Fibroblast of peridontal ligament (primary cell): Measurements from ENCODE around the gene HPSE2.
A peak's percentile ranks its signal among the peaks of the same experiment; 100 is the strongest.
"Not testable (repeated sequence)": the region's sequence is repeated elsewhere in the genome, so short reads cannot be mapped to it uniquely, and the experiment has no call there.

ENCODE experiments used
- DNase-seq: peaks from one replicate; pipeline ENCODE4 v3.0.0-alpha.2; 2010; ENCODE audit errors: extremely low read depth

The HPSE2 gene

DNA sequence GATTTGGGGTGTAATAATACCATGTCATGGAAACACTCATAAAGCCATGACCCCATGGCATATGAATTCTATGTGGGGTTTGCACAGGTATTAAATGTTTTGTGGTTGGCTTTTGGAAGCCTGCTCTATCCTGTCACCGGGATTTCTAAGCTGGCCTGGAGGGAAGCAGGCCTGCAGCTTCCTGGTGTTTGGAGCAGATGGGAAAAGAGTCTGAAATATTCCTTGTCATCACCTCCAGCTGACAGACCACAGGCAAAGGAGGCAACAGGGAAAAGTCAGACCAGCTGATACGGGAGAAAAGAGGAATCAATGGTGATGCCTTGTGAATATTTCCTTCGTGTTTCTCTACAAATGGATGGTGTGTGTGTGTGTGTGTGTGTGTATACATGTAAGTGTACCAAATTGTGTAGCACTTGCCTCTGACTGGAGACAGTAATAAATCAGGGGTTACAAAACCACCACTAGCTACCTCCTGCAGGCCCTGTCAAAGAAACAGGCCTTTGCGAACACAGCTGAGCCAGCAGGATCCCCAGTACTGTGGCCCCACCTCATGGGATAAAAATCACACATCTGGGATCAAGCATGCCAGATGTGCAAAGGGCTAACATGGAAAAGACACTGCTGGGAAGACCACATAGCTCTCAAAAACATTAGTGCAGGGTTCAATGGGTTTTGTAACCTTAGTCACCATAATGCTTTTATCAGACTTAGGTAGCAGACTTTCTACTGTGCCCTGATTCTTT is 668.1 kb downstream of the HPSE2 start:
- DNase-seq: no peak

DNA sequence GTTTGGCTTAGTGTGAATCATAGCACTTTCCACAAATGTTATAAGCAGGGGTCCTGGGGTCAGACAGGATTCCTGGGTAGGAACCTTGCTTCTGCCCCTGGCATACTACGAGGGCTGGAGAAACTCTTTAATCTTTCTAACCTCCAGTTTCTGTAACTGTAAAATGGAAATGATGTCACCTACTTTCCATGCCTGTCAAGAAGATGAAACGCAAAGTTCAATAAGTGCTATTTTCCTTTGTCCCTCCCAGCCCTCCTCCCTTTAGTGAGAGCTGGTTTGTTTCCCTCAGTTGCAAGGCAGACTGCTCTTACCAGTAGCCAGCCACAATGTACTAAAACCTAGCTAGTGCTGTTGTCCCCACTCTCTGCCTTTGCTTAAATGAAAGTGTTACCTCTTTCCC is 671.8 kb downstream of the HPSE2 start:
- DNase-seq: no peak

GRCh38 chr10:98560565-98560964 is 675.1 kb downstream of the HPSE2 start:
- no peak for DNase-seq

DNA sequence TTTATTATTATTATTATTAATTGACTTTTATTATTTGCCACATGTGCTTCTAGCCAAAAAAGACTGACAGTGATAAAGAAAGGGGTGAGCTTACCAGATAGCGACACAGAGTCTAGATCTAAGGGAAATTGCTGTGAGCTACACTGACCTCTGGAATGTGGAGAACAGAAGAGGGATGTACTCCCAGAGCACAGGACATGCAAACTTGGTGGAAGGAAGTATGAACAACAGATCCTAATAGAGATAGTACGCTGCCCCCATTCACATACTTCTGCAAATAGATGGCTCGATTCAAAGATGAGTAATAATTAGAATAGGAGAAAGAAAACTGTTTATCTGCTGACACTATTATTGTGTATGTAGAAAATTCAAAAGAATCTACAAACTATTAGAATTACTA is 679.6 kb downstream of the HPSE2 start:
- no peak for DNase-seq

GRCh38 chr10:98555021-98555619 is 680.5 kb downstream of the HPSE2 start:
- DNase-seq: peak; percentile 8

GRCh38 chr10:98541561-98541960 is 694.1 kb downstream of the HPSE2 start:
- not testable (repeated sequence) for DNase-seq

DNA sequence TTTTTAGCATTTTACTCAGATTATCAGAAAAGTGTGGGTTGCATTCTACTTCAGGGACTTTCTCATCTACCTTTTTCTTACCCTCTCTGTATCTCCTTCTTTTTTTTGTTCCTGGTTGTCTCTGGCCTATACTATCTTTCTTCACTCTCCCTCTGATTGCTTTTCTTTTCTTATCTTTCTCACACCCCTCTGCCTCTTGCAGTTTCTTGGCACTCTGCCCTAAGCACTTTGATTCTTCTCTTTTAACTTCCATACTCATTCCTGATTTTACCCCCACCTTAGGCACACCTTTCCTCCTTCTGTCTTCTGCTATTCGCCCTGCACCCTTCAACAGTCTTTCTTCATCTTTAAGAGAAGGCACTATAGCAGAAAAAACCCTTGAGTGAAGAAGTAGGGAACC is 696.1 kb downstream of the HPSE2 start:
- DNase-seq: no peak

- DNase-seq: no peak
Measured at GRCh38 chr10:98538472-98538871, 697.2 kb downstream of the HPSE2 start.

GRCh38 chr10:98536551-98536950 is 699.1 kb downstream of the HPSE2 start:
- peak; percentile 67 for DNase-seq

- DNase-seq: peak; percentile 48
Measured at GRCh38 chr10:98533746-98534445, 701.8 kb downstream of the HPSE2 start.

DNA sequence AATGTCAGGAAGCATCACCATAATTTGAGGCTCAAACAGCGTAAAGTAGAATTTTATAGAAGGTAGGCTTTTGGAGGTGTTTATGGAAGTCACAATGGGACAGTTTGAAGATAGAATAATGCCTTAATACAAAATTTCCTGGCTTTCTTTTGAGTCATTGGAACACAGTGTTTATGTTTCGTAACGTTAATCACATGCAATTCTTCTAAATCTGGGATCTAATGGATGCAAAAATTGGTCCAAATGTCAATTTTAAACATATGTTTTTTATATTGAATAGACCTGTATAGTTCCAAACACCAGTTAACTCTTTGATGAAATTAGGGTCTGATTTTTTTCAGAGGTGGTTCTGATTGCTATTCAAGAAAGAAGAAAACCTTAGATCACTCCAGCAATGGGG is 702.4 kb downstream of the HPSE2 start:
- DNase-seq: peak; percentile 37

- peak; percentile 58 for DNase-seq
Measured at GRCh38 chr10:98528805-98529183, 706.9 kb downstream of the HPSE2 start.

- DNase-seq: peak; percentile 70
Measured at GRCh38 chr10:98528166-98528804, 707.4 kb downstream of the HPSE2 start.

GRCh38 chr10:98525969-98526368 is 709.7 kb downstream of the HPSE2 start:
- no peak for DNase-seq

DNA sequence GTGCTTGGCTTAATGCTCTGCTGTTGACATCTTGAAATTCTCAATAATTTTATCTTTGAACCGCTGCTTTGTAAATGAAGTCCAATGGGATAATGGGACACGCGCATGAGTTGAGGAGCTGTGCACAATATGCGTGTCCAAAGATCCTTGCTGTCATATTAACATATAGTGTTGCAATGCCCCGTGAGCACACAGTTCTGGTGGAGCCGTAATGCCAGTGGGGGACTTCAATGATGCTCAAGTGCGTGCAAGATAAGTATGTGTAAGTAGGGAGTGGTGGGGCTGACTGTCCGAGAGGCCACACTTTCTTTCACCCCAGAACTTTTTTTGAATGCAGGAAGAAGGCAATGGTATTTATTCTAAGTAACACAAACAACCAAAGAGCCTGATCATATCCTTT is 711.5 kb downstream of the HPSE2 start:
- no peak for DNase-seq

DNA sequence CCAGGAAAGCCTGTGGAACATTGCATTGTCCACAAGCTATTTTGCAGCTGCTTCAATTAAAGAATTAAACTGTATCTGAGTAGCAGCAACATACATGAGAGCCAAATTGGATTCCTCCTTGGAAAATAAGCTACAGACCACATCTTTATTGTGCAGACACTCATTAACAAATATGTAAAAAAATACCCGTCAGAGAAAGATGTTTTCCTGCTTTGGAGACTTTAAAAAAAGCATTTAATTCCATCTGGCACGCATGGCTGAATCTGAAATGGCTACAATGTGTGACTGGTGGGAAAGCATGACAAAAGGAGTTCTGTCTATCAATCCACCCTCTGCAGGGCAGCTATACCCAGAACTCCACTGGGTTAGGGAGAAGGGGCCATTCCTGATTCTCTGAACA is 715.8 kb downstream of the HPSE2 start:
- no peak for DNase-seq

DNA sequence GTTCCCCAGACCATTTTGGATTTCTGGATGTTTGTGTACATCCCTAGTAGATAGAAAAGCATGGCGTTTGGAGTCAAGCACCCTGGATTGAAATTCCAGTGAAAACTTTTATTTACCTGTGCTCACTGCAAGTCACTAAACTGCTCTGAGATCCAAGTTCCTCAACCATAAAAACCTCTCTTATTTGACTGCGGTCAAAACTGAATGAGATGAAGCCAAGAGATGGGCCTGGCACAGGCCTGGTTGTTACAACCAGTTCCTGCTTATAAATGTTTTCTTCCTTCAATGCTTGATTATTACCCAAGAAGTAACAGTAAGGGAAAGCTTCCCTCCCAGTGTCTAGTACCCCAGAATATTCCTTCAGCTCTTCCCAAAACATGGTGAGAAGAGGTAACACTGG is 718.0 kb downstream of the HPSE2 start:
- DNase-seq: no peak

DNA sequence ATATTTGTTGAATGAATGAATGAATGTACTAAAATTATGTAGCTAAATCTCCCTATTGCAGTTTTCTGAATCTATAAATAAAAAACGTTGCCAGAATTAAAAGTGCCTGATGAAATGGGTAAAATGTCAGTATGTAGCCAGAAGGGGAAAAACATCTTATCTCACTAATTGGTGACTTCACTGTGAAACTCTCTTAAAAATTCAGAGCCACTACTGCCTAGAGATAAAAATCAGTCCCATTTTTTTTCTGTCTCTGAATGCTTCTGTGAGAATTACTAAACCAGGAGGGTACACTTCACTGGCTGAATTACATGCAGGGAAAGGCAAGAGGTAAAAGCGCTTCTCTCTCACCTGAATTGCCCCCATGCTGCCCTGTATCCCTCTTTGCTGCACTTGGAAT is 719.3 kb downstream of the HPSE2 start:
- no peak for DNase-seq

GRCh38 chr10:98513704-98514103 is 721.9 kb downstream of the HPSE2 start:
- no peak for DNase-seq

GRCh38 chr10:98511876-98512275 is 723.8 kb downstream of the HPSE2 start:
- no peak for DNase-seq

GRCh38 chr10:98510412-98510995 is 725.1 kb downstream of the HPSE2 start:
- DNase-seq: no peak

DNA sequence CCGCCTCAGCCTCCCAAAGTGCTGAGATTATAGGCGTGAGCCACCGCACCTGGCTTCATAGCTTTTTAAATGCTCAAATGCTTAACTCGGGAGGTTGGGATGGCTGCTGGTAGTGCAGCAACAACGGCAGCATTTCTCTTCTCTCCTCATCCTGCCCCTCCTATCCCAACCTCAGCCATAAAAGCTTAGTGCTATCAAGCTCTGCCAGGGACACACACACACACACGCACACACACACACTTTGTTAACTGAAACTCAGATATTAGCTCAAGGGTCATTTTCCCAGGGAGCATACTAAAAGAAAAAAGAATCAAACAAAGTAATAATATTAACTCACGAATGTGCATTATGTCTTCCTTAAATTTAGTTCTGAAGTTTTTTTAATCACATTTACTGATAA is 725.9 kb downstream of the HPSE2 start:
- DNase-seq: no peak
